Calu3 (cell line): ENCODE results near the gene OPCML. TPM values are rescaled to one million over a fixed set of nuclear protein-coding genes. Genes with fewer than 3 reads are reported as not detected.

Source experiments
- BruUV-seq: library from RNA; stranded (reverse); fragments of 400-500 nt; replicated peaks from 2 replicates; lab custom pipeline; 2021; lab: Mats Ljungman, UMichigan
- CTCF ChIA-PET: fragments of 300-600 bp; sonication (Branson Sonifier 250); formaldehyde crosslinking; loops from one replicate; lab custom pipeline; 2022; ENCODE audit warnings: antibody characterized with exemption; lab: Charles Lee
- DNase-seq: peaks from one replicate; pipeline ENCODE4 v3.0.0; 2022
- H3K27ac Mint-ChIP-seq: one replicate; pipeline ENCODE4 v1.8.0; 2022; ENCODE audit warnings: mixed read lengths; ENCODE audit not compliant: unreplicated experiment
- H3K27me3 Mint-ChIP-seq: one replicate; pipeline ENCODE4 v1.8.0; 2022; ENCODE audit warnings: mixed read lengths; ENCODE audit not compliant: unreplicated experiment
- H3K36me3 Mint-ChIP-seq: one replicate; pipeline ENCODE4 v1.8.0; 2022; ENCODE audit warnings: mild to moderate bottlenecking, moderate library complexity, mixed read lengths; ENCODE audit not compliant: insufficient read depth, unreplicated experiment
- H3K4me1 Mint-ChIP-seq: one replicate; pipeline ENCODE4 v1.8.0; 2022; ENCODE audit warnings: mild to moderate bottlenecking, low read depth, mixed read lengths; ENCODE audit not compliant: unreplicated experiment
- H3K4me3 Mint-ChIP-seq: one replicate; pipeline ENCODE4 v1.8.0; 2022; ENCODE audit warnings: mild to moderate bottlenecking, low read depth, moderate library complexity, mixed read lengths; ENCODE audit not compliant: unreplicated experiment
- H3K9me3 Mint-ChIP-seq: one replicate; pipeline ENCODE4 v1.8.0; 2022; ENCODE audit warnings: low read depth, mixed read lengths; ENCODE audit not compliant: unreplicated experiment
- intact Hi-C: fragments of 100-400 bp; cut with micrococcal nuclease; formaldehyde crosslinking; loops from one replicate; pipeline ENCODE4 v1.10.0; 2022; ENCODE audit not compliant: unreplicated experiment
- total RNA-seq: library from RNA; stranded (reverse); gene quantifications from 2 replicates; pipeline ENCODE4 v1.2.3, GENCODE V29; 2022
- TF ChIP-seq, protein P1 (sequence below): fragments of 200-600 bp; IDR thresholded peaks from one replicate; pipeline ENCODE4 v1.8.0; 2022; ENCODE audit warnings: antibody characterized with exemption; ENCODE audit not compliant: unreplicated experiment

Gene OPCML
- total RNA-seq, 1 experiment from 2014 or later, result not detected

- DNase-seq, result no peak
- H3K27me3 Mint-ChIP-seq, result no peaks in the 10 kb centered on the region
- H3K4me1 Mint-ChIP-seq, result no peaks in the 10 kb centered on the region
- no peak overlapping the region for H3K4me3 Mint-ChIP-seq
- CTCF ChIA-PET, result no interaction called here
- intact Hi-C loops, result no loop called here
- peaks cover 11% of the 10 kb centered on the region for H3K9me3 Mint-ChIP-seq
- no TSS peak for BruUV-seq
- H3K27ac Mint-ChIP-seq, result no peak overlapping the region
- TF ChIP-seq, protein P1, sequence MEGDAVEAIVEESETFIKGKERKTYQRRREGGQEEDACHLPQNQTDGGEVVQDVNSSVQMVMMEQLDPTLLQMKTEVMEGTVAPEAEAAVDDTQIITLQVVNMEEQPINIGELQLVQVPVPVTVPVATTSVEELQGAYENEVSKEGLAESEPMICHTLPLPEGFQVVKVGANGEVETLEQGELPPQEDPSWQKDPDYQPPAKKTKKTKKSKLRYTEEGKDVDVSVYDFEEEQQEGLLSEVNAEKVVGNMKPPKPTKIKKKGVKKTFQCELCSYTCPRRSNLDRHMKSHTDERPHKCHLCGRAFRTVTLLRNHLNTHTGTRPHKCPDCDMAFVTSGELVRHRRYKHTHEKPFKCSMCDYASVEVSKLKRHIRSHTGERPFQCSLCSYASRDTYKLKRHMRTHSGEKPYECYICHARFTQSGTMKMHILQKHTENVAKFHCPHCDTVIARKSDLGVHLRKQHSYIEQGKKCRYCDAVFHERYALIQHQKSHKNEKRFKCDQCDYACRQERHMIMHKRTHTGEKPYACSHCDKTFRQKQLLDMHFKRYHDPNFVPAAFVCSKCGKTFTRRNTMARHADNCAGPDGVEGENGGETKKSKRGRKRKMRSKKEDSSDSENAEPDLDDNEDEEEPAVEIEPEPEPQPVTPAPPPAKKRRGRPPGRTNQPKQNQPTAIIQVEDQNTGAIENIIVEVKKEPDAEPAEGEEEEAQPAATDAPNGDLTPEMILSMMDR, result no peak
- no peaks in the 10 kb centered on the region for H3K36me3 Mint-ChIP-seq
Measured at GRCh38 chr11:133034929-133035328, 497.4 kb downstream of the OPCML start.

GRCh38 chr11:133029107-133029506 is 503.2 kb downstream of the OPCML start:
- Mint-ChIP-seq H3K27me3 (no peaks in the 10 kb centered on the region), H3K4me3 (no peak overlapping the region), H3K27ac (no peak overlapping the region), H3K9me3 (peaks cover 12% of the 10 kb centered on the region), H3K36me3 (no peaks in the 10 kb centered on the region), H3K4me1 (no peaks in the 10 kb centered on the region)
- no TSS peak for BruUV-seq
- TF ChIP-seq, protein P1, result no peak
- CTCF ChIA-PET, result no interaction called here
- intact Hi-C loops, result no loop called here
- DNase-seq, result no peak

GRCh38 chr11:133026952-133027351 is 505.3 kb downstream of the OPCML start:
- no peaks in the 10 kb centered on the region for H3K4me1 Mint-ChIP-seq
- intact Hi-C loops, result no loop called here
- H3K27me3 Mint-ChIP-seq, result no peaks in the 10 kb centered on the region

DNA sequence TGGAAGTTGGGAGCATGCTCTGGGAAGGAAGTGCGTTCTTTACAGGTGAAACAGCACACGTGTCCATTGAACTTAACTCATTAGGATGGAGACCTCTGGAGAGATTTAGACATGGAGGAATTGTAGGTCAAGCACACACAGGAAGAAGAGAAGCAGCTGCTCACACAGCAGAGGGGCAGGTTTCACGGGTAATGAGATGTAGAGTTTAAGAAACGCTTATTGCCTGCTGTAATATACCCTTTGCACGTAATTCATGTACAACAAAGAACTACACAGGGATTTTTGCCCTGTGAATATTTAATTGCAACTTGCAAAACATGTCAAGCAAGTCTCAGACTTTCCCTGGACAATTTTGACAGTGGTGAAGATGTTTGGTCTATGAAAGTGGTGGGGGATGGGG is 508.0 kb downstream of the OPCML start:
- Mint-ChIP-seq H3K4me3 (no peak overlapping the region), H3K27ac (no peak overlapping the region), H3K27me3 (no peaks in the 10 kb centered on the region), H3K36me3 (no peaks in the 10 kb centered on the region), H3K9me3 (peaks cover 4% of the 10 kb centered on the region), H3K4me1 (no peaks in the 10 kb centered on the region)
- no peak for DNase-seq
- TF ChIP-seq, protein P1, result no peak
- CTCF ChIA-PET, result no interaction called here
- intact Hi-C loops, result no loop called here
- no TSS peak for BruUV-seq

More at GRCh38 chr11:133026952-133027351, 505.3 kb downstream of the OPCML start:
- TF ChIP-seq, protein P1, result no peak
- H3K9me3 Mint-ChIP-seq, result peaks cover 9% of the 10 kb centered on the region
- H3K27ac Mint-ChIP-seq, result no peak overlapping the region
- CTCF ChIA-PET, result no interaction called here
- no peak for DNase-seq
- no peak overlapping the region for H3K4me3 Mint-ChIP-seq
- no peaks in the 10 kb centered on the region for H3K36me3 Mint-ChIP-seq
- BruUV-seq, result no TSS peak
